Caco-2 (cell line): ENCODE results near the gene SEC62. TPM values are rescaled to one million over a fixed set of nuclear protein-coding genes. Genes with fewer than 3 reads are reported as not detected.

Source experiments
- BruUV-seq: library from RNA; stranded (reverse); fragments of 400-500 nt; replicated peaks from 2 replicates; lab custom pipeline; 2021; lab: Mats Ljungman, UMichigan
- CTCF ChIA-PET: fragments of 300-600 bp; sonication (Branson Sonifier 250); formaldehyde crosslinking; loops from one replicate; lab custom pipeline; 2022; ENCODE audit warnings: antibody characterized with exemption; lab: Charles Lee
- POLR2A ChIA-PET: fragments of 300-600 bp; sonication (Branson Sonifier 250); formaldehyde crosslinking; loops from one replicate; lab custom pipeline; 2022; ENCODE audit warnings: antibody characterized with exemption; lab: Charles Lee
- DNase-seq, 2 experiments: peaks; one replicate each; pipeline versions ENCODE4 v3.0.0 to v3.0.0-alpha.2; 2020 to 2022
- H3K27me3 ChIP-seq: replicated peaks from 2 replicates; pipeline ENCODE4 v1.6.0; 2011; ENCODE audit warnings: low read length; ENCODE audit not compliant: control insufficient read depth, insufficient read depth
- H3K36me3 ChIP-seq: 2 replicates; pipeline ENCODE4 v1.5.1; 2011; ENCODE audit warnings: low read length; ENCODE audit not compliant: control insufficient read depth, insufficient read depth
- H3K4me1 ChIP-seq: fragments of 250-450 bp; sonication (Bioruptor Pico); 2 replicates; pipeline ENCODE4 v1.5.1; 2020; ENCODE audit warnings: mild to moderate bottlenecking
- H3K4me3 ChIP-seq: 2 replicates; pipeline ENCODE4 v1.5.1; 2011; ENCODE audit warnings: low read depth, mild to moderate bottlenecking, control low read depth, low read length
- H3K9me3 ChIP-seq: fragments of 250-450 bp; sonication (Bioruptor Pico); 2 replicates; pipeline ENCODE4 v1.5.1; 2020; ENCODE audit warnings: mild to moderate bottlenecking, moderate library complexity
- H3K27ac Mint-ChIP-seq: one replicate; pipeline ENCODE4 v1.8.0; 2022; ENCODE audit warnings: mixed read lengths; ENCODE audit not compliant: unreplicated experiment
- H3K27me3 Mint-ChIP-seq: one replicate; pipeline ENCODE4 v1.8.0; 2022; ENCODE audit warnings: mixed read lengths; ENCODE audit not compliant: insufficient read depth, unreplicated experiment
- H3K36me3 Mint-ChIP-seq: one replicate; pipeline ENCODE4 v1.8.0; 2022; ENCODE audit warnings: mild to moderate bottlenecking, mixed read lengths; ENCODE audit not compliant: insufficient read depth, unreplicated experiment
- H3K4me1 Mint-ChIP-seq: one replicate; pipeline ENCODE4 v1.8.0; 2022; ENCODE audit warnings: low read depth, mixed read lengths; ENCODE audit not compliant: unreplicated experiment
- H3K4me3 Mint-ChIP-seq: one replicate; pipeline ENCODE4 v1.8.0; 2022; ENCODE audit warnings: mild to moderate bottlenecking, moderate library complexity, mixed read lengths; ENCODE audit not compliant: unreplicated experiment
- H3K9me3 Mint-ChIP-seq: one replicate; pipeline ENCODE4 v1.8.0; 2022; ENCODE audit warnings: mixed read lengths; ENCODE audit not compliant: unreplicated experiment
- intact Hi-C: fragments of 100-400 bp; cut with micrococcal nuclease; formaldehyde crosslinking; loops from one replicate; pipeline ENCODE4 v1.10.0; 2022; ENCODE audit not compliant: unreplicated experiment
- total RNA-seq: library from RNA; stranded (reverse); gene quantifications from 2 replicates; pipeline ENCODE4 v1.2.3, GENCODE V29; 2022
- TF ChIP-seq, protein P1 (sequence below), 2 experiments: fragments of 200-600 bp in 1 of 2; IDR thresholded peaks; 1 replicate in 1 of 2; 2 replicates in 1 of 2; pipeline versions ENCODE4 v1.5.1 to v1.8.0; 2011 to 2022; ENCODE audit warnings: antibody characterized with exemption in 1 of 2, control low read depth in 1 of 2, inconsistent platforms in 1 of 2, low read depth in 1 of 2, low read length in 1 of 2, mild to moderate bottlenecking in 1 of 2, moderate library complexity in 1 of 2; ENCODE audit not compliant: insufficient read depth in 1 of 2, severe bottlenecking in 1 of 2, unreplicated experiment in 1 of 2

The SEC62 gene
- total RNA-seq, 1 experiment from 2014 or later, result 74.7 TPM

GRCh38 chr3:170024581-170024980 lies 58.0 kb downstream of the SEC62 start:
- Mint-ChIP-seq H3K27ac (no peak overlapping the region), H3K4me3 (no peak overlapping the region), H3K36me3 (no peaks in the 10 kb centered on the region), H3K9me3 (peaks cover 17% of the 10 kb centered on the region), H3K27me3 (peaks cover 5% of the 10 kb centered on the region), H3K4me1 (peaks cover 26% of the 10 kb centered on the region)
- Histone ChIP-seq H3K4me1 (peaks cover 24% of the 10 kb centered on the region), H3K36me3 (no peaks in the 10 kb centered on the region), H3K9me3 (no peaks in the 10 kb centered on the region), H3K4me3 (no peak overlapping the region), H3K27me3 (no peaks in the 10 kb centered on the region)
- TF ChIP-seq, protein P1, sequence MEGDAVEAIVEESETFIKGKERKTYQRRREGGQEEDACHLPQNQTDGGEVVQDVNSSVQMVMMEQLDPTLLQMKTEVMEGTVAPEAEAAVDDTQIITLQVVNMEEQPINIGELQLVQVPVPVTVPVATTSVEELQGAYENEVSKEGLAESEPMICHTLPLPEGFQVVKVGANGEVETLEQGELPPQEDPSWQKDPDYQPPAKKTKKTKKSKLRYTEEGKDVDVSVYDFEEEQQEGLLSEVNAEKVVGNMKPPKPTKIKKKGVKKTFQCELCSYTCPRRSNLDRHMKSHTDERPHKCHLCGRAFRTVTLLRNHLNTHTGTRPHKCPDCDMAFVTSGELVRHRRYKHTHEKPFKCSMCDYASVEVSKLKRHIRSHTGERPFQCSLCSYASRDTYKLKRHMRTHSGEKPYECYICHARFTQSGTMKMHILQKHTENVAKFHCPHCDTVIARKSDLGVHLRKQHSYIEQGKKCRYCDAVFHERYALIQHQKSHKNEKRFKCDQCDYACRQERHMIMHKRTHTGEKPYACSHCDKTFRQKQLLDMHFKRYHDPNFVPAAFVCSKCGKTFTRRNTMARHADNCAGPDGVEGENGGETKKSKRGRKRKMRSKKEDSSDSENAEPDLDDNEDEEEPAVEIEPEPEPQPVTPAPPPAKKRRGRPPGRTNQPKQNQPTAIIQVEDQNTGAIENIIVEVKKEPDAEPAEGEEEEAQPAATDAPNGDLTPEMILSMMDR (IDR thresholded peaks at IDR 0.05; ENCODE audit: insufficient read depth in 1 of 2, low read depth in 1 of 2, low read length in 1 of 2, severe bottlenecking in 1 of 2, unreplicated experiment in 1 of 2), result no peak
- no TSS peak for BruUV-seq
- no peak for DNase-seq
- POLR2A ChIA-PET, result no interaction called here
- CTCF ChIA-PET, result no interaction called here
- intact Hi-C loops, result no loop called here

GRCh38 chr3:170027233-170028102 lies 60.9 kb downstream of the SEC62 start:
- no peak overlapping the region for H3K4me3 Mint-ChIP-seq

DNA sequence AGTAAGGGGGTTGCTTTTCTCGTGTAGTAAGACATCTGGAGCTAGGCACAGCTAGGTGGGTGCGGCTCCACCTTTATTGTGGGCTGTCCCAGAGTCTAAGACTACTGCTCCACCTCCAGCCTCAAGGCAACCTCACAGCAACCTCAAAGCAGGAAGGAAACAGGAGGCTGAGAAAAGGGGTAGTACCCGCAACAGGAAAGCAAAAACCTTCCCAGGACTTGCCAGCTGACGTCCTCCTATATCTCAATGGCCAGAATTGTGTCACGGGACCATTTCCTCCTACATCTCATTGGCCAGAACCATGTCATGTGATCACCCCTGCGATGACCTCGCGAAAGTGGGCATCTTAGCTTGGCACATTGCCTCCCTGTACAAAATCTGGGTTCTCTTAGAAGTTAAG lies 66.9 kb downstream of the SEC62 start:
- Mint-ChIP-seq H3K9me3 (peaks cover 6% of the 10 kb centered on the region), H3K4me3 (no peak overlapping the region), H3K4me1 (no peaks in the 10 kb centered on the region), H3K36me3 (no peaks in the 10 kb centered on the region), H3K27me3 (peaks cover 4% of the 10 kb centered on the region), H3K27ac (no peak overlapping the region)
- H3K4me1 ChIP-seq, result 0 out of 2 replicates have a peak, but pooled peaks cover 4% of the 10 kb centered on the region
- H3K9me3 ChIP-seq, result no peaks in the 10 kb centered on the region
- no peaks in the 10 kb centered on the region for H3K36me3 ChIP-seq
- no peak for DNase-seq
- CTCF ChIA-PET, result no interaction called here
- BruUV-seq, result no TSS peak
- TF ChIP-seq, protein P1 (IDR thresholded peaks at IDR 0.05; ENCODE audit: insufficient read depth in 1 of 2, low read depth in 1 of 2, low read length in 1 of 2, severe bottlenecking in 1 of 2, unreplicated experiment in 1 of 2), result no peak
- POLR2A ChIA-PET, result no interaction called here
- no peak overlapping the region for H3K4me3 ChIP-seq
- H3K27me3 ChIP-seq, result no peaks in the 10 kb centered on the region
- intact Hi-C loops, result no loop called here

More at GRCh38 chr3:170027233-170028102, 60.9 kb downstream of the SEC62 start:
- no peak overlapping the region for H3K27ac Mint-ChIP-seq
- TF ChIP-seq, protein P1 (IDR thresholded peaks at IDR 0.05; ENCODE audit: insufficient read depth in 1 of 2, low read depth in 1 of 2, low read length in 1 of 2, severe bottlenecking in 1 of 2, unreplicated experiment in 1 of 2), result no peak
- peaks cover 10% of the 10 kb centered on the region for H3K4me1 Mint-ChIP-seq
- H3K36me3 ChIP-seq, result no peaks in the 10 kb centered on the region
- no peaks in the 10 kb centered on the region for H3K36me3 Mint-ChIP-seq
- no peak overlapping the region for H3K4me3 ChIP-seq
- no peak for DNase-seq
- POLR2A ChIA-PET, result no interaction called here
- H3K27me3 Mint-ChIP-seq, result peaks cover 5% of the 10 kb centered on the region
- H3K9me3 ChIP-seq, result no peaks in the 10 kb centered on the region
- peaks cover 17% of the 10 kb centered on the region for H3K9me3 Mint-ChIP-seq
- H3K27me3 ChIP-seq, result no peaks in the 10 kb centered on the region
- intact Hi-C loops, result no loop called here
- H3K4me1 ChIP-seq, result peaks cover 18% of the 10 kb centered on the region
- CTCF ChIA-PET, result interaction anchor here (0.6 kb wide), 2 partner anchors 10 to 338 kb away, joined by 3 to 5 read pairs; no protein-coding TSS in a partner anchor
- no TSS peak for BruUV-seq
